Hepatic stellate cell (primary cell): ENCODE measurements around the gene MED12.

Experiments used
- DNase-seq: peaks from one replicate; pipeline ENCODE4 v3.0.0; 2011; ENCODE audit warnings: low spot score

Gene MED12

GRCh38 chrX:71118032-71118984, at the start of gene MED12:
Gene MED12 (plus strand): TSS chrX:71118596. CDS start chrX:71118755, 159 bp downstream.
- peak; percentile 75 for DNase-seq

GRCh38 chrX:71070531-71070930, 47.9 kb upstream of the MED12 start:
- DNase-seq, result no peak

DNA sequence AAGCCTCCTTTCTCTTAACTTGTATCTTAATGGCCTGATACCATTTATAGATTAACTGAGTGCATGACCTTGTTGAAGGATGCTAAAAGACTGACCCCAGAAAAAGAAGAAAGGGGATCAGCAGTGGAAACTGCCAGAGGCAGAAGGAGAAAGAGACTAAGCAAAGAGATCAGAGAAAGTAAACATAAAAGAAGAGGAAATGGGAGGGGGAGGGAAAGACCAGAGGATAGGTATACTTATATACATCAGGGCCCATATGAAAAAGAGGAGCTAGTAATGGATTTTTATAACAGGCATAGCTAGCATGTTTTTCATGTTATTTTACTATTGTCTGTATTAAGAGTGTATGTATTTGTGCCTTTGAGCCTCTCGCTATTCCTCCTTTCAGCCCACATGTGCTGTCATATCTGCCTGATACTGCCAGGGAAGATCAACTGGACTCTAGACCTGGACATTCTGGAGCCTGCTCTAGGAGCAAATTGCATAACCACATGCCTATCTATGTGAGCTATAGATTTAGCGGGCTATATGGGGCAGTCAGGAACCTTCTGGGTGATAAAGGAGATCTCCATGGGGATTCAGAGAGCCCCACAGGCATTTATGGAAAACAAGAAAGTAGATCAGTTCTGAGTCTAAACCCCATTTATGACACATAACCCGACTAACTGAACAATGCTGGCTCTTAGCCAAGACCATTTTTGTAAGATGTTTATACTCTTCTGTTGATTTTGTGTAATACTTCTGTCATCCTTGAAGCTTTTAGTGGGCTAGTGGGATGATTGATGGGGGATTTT, 36.9 kb upstream of the MED12 start:
- DNase-seq, result no peak

GRCh38 chrX:71082124-71082647, 36.2 kb upstream of the MED12 start:
- no peak for DNase-seq

GRCh38 chrX:71082822-71083221, 35.6 kb upstream of the MED12 start:
- no peak for DNase-seq

- DNase-seq, result no peak
Measured at GRCh38 chrX:71085900-71086299, 32.5 kb upstream of the MED12 start.

GRCh38 chrX:71091263-71091662, 27.1 kb upstream of the MED12 start:
- DNase-seq, result no peak

GRCh38 chrX:71095033-71095432, 23.4 kb upstream of the MED12 start:
- no peak for DNase-seq

GRCh38 chrX:71095555-71095980, 22.8 kb upstream of the MED12 start, which contains the start of gene FOXO4:
Gene FOXO4 (plus strand): TSS chrX:71095851. CDS start chrX:71096529, 678 bp downstream.
- DNase-seq, result peak; percentile 89

DNA sequence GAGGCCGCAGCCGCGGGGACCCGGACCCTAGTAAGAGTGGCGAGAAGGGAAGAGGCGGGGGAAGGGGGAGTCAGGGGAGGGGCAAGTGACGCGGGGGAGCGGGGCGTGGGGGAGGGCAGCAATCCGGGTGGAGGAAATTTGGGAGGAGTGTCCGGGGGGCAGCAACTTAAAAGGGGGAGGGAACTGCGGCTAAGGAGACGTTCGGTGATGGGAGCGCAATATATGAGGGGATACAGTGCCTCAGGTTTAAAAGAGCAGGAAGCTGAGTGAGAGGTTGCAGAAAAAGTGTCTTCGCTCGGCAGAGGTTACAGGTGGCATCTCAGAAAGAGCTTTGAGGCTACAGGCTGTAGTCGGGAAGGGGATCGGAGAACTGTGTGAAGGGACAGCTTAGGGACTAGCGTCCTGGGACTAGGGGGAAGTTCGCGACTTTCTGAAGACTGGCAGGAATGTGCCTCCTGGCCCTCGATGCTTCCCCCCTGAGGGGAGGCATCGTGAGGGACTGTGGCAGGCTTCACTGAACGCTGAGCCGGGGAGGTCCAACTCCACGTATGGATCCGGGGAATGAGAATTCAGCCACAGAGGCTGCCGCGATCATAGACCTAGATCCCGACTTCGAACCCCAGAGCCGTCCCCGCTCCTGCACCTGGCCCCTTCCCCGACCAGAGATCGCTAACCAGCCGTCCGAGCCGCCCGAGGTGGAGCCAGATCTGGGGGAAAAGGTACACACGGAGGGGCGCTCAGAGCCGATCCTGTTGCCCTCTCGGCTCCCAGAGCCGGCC, 22.2 kb upstream of the MED12 start:
- peak; percentile 74 for DNase-seq

DNA sequence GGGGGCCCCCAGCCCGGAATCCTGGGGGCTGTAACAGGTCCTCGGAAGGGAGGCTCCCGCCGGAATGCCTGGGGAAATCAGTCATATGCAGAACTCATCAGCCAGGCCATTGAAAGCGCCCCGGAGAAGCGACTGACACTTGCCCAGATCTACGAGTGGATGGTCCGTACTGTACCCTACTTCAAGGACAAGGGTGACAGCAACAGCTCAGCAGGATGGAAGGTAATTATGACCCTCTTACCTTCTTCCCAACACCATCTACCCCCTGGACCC, 21.7 kb upstream of the MED12 start:
- DNase-seq, result no peak

GRCh38 chrX:71098302-71098701, 20.1 kb upstream of the MED12 start:
- DNase-seq, result no peak

- DNase-seq, result no peak
Measured at GRCh38 chrX:71098951-71099506, 19.4 kb upstream of the MED12 start.

GRCh38 chrX:71099736-71100135, 18.7 kb upstream of the MED12 start:
- no peak for DNase-seq

DNA sequence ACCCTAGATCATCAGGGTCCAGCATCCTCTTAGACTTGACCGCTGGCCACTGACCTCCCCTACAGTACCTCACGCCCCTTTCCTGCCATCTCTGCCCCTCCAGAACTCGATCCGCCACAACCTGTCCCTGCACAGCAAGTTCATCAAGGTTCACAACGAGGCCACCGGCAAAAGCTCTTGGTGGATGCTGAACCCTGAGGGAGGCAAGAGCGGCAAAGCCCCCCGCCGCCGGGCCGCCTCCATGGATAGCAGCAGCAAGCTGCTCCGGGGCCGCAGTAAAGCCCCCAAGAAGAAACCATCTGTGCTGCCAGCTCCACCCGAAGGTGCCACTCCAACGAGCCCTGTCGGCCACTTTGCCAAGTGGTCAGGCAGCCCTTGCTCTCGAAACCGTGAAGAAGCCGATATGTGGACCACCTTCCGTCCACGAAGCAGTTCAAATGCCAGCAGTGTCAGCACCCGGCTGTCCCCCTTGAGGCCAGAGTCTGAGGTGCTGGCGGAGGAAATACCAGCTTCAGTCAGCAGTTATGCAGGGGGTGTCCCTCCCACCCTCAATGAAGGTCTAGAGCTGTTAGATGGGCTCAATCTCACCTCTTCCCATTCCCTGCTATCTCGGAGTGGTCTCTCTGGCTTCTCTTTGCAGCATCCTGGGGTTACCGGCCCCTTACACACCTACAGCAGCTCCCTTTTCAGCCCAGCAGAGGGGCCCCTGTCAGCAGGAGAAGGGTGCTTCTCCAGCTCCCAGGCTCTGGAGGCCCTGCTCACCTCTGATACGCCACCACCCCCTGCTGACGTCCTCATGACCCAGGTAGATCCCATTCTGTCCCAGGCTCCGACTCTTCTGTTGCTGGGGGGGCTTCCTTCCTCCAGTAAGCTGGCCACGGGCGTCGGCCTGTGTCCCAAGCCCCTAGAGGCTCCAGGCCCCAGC, 17.6 kb upstream of the MED12 start:
- DNase-seq, result no peak

GRCh38 chrX:71102292-71102691, 16.1 kb upstream of the MED12 start:
- no peak for DNase-seq

- DNase-seq, result no peak
Measured at GRCh38 chrX:71103110-71103983, 15.0 kb upstream of the MED12 start.

GRCh38 chrX:71105628-71106027, 12.8 kb upstream of the MED12 start:
- DNase-seq, result no peak

DNA sequence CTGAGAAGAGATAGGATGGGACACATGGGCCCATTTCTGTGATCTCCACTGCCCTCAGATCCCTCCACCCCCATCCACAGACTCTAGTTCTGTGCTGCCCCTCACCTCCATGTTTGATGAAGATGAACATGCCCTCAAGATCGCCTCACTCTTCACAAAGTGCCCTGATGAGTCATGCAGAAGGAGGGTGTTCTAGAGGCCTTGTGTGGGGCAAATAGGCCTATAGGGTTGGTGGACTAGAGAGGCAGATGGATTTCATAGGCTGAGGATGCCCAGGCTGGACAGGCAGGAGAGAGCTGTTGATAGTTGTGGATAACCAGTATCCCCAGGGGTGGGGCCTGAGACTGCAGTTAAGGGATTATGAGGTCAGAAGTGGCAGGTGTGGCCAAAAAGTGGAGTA, 12.0 kb upstream of the MED12 start, which contains the start of gene CXorf65:
TSS of gene CXorf65 (minus strand) at position 314 of the 400 bp plus-strand sequence. CDS start at position 130, 184 bp downstream.
- DNase-seq, result no peak
